AG04449 (cell line): ENCODE results near the gene PSMC6.

ENCODE experiments used
- CTCF ChIA-PET: fragments of 350-600 bp; formaldehyde crosslinking; extraction: SDS; loops from one replicate; lab custom pipeline; 2021; ENCODE audit warnings: antibody characterized with exemption; lab: Yijun Ruan, JAX
- POLR2A ChIA-PET: fragments of 400-600, 350-600 bp; formaldehyde crosslinking; extraction: SDS; loops from one replicate; lab custom pipeline; 2020; ENCODE audit warnings: antibody characterized with exemption, inconsistent platforms; lab: Yijun Ruan, JAX
- DNase-seq: peaks from one replicate; pipeline ENCODE4 v3.0.0-alpha.2; 2010; ENCODE audit warnings: low read depth, low spot score
- H3K4me3 ChIP-seq: 2 replicates; pipeline ENCODE4 v1.5.1; 2011; ENCODE audit warnings: low read depth, mild to moderate bottlenecking, control low read depth, low read length
- TF ChIP-seq, protein P1 (sequence below): IDR thresholded peaks from one replicate; pipeline ENCODE4 v1.5.1; 2011; ENCODE audit warnings: mild to moderate bottlenecking, moderate library complexity, low read length, control low read depth, inconsistent platforms; ENCODE audit not compliant: insufficient read depth; ENCODE audit errors: missing control alignments

Gene PSMC6

DNA sequence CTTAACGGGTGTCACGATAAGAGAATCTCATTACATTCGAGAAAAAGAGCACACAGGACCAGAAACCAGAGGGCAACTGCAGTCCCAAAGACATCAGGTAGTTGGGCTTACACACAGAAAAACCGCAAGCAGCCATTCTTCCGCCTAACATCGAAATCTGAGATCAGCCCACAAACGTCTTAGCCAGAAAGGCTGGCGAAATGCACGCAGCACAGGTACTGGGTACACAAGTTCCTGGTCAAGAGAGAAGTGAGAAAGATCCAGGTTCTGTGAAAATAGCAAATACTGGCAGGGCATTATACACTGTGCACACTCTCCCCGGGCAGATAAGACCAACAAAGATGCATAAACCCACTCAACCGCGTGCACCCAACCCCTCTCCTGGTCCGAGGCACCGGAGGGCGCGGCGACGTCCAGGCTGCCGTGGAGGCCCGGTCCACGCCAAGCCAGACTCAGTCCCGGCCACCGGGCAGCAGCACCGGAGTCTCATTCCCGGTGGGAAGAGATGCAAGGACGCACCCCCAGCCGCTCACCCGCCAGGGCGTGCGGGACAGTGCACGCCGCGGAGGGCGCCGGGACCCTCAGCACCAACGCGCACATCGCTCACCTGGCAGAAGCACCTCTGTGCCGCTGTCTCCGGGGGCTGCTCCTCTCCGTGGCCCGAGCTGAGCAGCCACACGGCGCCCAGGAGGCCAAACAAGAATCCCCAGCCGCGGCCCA lies 12.1 kb upstream of the PSMC6 start:
- no peak for DNase-seq
- H3K4me3 ChIP-seq, result peak overlapping the region; percentile 89
- CTCF ChIA-PET, result no interaction called here
- TF ChIP-seq, protein P1, sequence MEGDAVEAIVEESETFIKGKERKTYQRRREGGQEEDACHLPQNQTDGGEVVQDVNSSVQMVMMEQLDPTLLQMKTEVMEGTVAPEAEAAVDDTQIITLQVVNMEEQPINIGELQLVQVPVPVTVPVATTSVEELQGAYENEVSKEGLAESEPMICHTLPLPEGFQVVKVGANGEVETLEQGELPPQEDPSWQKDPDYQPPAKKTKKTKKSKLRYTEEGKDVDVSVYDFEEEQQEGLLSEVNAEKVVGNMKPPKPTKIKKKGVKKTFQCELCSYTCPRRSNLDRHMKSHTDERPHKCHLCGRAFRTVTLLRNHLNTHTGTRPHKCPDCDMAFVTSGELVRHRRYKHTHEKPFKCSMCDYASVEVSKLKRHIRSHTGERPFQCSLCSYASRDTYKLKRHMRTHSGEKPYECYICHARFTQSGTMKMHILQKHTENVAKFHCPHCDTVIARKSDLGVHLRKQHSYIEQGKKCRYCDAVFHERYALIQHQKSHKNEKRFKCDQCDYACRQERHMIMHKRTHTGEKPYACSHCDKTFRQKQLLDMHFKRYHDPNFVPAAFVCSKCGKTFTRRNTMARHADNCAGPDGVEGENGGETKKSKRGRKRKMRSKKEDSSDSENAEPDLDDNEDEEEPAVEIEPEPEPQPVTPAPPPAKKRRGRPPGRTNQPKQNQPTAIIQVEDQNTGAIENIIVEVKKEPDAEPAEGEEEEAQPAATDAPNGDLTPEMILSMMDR, result no peak
- POLR2A ChIA-PET, result interaction anchor here (0.9 to 1.0 kb wide), 2 partner anchors 35 to 458 kb away, joined by 3 read pairs; partner anchors contain the start of genes DDHD1 and STYX

DNA sequence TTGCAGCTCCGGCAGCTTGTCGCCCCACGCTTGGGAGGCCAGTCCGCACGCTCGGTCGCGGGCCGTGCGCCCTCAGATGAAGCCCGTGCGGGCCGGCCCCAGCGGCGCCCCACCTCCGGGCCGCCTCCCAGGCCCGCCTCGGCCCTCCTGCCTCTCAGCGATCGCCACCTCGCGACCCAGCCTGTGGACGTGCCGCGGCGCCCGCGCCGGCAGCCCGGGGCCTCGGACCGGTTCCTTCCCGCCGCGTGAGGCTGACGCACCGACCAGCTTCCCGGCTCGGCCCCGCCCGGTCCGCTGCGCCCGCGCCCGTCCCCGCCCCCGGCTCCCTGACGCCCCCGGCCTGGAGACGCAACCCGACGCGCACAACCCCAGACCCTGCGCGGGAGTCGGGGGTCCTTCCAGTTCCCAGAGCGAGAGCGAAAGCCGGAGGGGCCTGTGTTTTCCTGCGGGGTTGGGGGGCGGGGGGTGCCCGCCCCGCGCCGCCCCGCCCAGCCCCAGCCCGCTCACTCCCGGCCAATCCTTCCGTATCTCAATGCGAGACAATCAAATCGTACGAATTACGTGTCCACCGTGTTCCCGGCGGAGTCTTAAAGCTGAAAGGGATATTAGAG lies 11.4 kb upstream of the PSMC6 start, which contains the start of gene ERO1A:
Gene ERO1A (minus strand): TSS at position 78 of the 611 bp plus-strand sequence. CDS start 77 bp downstream, at position 1.
- ChIA-PET POLR2A (interaction anchor here (0.7 to 1.0 kb wide), 3 partner anchors 12 to 457 kb away, joined by 3 read pairs; partner anchors contain the start of genes DDHD1 and STYX), CTCF (no interaction called here)
- TF ChIP-seq, protein P1, result no peak
- H3K4me3 ChIP-seq, result peak within 1 kb of the TSS; percentile 89
- no peak for DNase-seq

DNA sequence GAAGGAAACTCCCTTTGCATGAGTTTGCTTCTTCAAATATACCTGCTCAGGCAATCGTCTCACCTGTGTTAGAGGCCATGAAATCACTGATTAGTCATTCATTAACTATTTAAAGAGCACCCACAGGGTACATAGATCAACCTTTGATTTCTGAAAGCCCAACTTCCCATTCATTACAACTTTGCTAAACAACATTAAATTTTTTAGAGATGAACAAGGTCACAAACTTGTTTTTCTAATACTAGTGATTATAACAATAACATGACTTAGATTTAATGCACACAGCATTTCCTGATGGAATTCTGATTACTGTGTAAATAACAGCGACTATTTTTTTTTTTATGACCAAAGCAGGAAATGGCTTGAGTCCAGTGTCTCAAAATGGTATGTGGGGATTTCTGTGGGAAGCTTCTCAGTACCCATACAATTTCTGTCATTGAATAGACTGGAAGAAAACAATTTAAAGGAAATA lies 6.3 kb upstream of the PSMC6 start:
- POLR2A ChIA-PET, result no interaction called here
- TF ChIP-seq, protein P1, result no peak

DNA sequence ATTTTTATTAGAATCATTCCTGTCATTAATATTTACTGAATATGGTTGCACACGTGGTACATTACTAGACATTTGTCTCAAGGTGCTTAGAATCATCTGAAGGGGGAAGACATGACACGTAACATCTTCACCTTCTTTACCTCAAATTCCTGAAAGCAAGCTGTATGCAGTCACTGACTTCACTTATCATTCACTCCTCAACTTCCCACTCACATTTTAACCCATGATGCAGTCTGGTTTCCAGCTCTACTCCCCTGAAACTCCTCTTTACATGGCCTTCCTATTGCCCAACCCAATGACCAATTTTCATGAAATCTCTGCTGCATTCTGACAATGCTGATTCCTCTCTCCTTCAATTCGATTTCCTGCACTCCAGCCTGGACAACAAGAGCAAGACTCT lies 5.8 kb upstream of the PSMC6 start:
- DNase-seq, result no peak
- ChIA-PET CTCF (no interaction called here), POLR2A (no interaction called here)

More for the DNA sequence above, 6.3 kb upstream of the PSMC6 start:
- H3K4me3 ChIP-seq, result no peak overlapping the region
- no peak for DNase-seq
- CTCF ChIA-PET, result no interaction called here

DNA sequence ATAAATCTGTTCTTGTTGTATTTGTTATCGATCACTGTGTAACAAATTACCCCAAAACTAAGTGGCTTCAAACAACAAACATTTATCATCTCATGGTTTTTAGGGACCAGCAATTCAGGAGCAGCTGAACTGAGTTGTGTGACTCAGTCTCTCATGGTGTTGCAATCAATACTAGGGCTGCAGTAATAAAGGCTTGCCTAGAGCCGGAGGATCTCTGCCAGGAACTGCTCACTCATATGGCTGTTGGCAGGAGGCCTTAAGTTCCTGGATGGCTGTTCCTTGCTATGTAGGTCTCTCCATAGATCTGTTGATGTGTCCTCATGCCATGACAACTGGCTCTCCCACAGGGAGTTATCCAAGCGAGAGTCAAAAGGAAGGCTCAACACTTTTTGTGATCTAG lies 3.8 kb upstream of the PSMC6 start:
- TF ChIP-seq, protein P1, result no peak
- ChIA-PET CTCF (no interaction called here), POLR2A (no interaction called here)
- peak; percentile 90 for DNase-seq
- no peak overlapping the region for H3K4me3 ChIP-seq

More for the DNA sequence above, 5.8 kb upstream of the PSMC6 start:
- no peak overlapping the region for H3K4me3 ChIP-seq
- TF ChIP-seq, protein P1, result no peak

DNA sequence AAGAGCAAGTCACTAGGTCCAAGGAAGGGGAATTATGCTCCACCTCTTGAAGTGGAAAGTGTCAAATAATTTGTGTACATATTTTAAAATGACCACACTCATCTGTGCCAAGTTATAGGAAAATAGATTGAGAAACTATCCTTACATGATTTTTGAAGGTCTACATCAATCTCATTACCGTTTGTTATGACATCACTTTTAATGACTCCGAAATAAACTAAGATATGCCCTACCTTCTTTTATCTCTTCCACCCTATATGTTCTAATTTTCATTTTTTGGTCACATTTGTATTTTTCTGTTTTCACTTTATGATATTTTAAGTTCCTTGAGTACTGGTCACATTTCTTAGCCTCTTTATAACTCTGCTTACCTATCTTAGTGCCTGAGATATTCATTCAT lies 3.3 kb upstream of the PSMC6 start:
- ChIA-PET CTCF (interaction anchor here (1.1 kb wide), 1 partner anchor 404 kb away, joined by 3 read pairs; no protein-coding TSS in a partner anchor), POLR2A (no interaction called here)
- no peak for DNase-seq
- H3K4me3 ChIP-seq, result no peak overlapping the region
- TF ChIP-seq, protein P1, result no peak
